ENCODE results near the gene NUCB1. TPM values are rescaled to one million over a fixed set of nuclear protein-coding genes. Genes with fewer than 3 reads are reported as not detected.
A peak's percentile ranks its signal among the peaks of the same experiment; 100 is the strongest.

NUCB1 gene
- total RNA-seq, 1 experiment from 2014 or later: 102 TPM

DNA sequence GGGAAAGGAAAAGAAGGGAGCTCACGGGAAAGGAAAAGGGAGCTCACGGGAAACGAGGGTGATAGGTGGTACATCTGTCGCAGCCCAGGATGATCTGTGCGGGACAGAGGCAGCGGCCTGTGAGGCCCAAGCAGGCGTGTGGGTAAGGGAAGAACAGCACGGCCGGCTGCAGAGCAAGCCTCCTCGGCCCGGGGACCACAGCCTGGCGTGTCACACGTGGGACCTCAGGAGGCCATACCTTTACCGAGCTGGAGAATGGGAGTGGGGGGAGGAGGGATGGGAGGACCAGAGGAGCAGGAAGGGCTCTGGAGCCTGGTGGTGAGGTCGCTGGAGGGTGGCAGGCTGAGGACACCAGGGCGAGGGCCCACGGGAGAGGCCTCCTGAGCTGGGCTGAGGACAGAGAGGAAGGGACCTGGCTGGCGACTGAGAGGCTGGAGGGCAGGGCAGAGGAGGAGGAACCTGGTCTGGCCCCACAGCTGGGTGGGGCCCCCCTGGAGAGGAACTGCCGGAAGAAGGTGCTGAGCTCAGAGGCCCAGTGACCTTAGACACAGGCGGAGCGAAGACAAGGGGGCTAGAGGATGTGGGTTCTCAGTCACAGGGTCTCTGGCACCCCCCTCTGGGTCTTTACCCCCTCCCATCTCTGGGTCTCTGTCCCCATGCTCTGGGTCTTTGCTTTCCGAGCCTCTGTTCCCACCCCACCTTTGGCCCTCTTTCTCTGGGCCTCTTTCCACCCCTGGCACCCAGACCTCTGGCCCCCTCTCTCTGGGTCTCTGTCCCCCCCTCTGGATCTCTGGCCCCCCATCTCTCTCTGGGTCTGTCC lies 62.1 kb downstream of the NUCB1 start:
- POLR2A ChIA-PET: interaction anchor here (0.6 kb wide), 2 partner anchors 10 to 222 kb away, joined by 9 to 12 read pairs; no protein-coding TSS in a partner anchor
- in situ Hi-C loops (cut with HindIII; ENCODE audit: low pct_unique_long_range_greater_than_20kb, low sequenced_read_pairs) (no loop called here), intact Hi-C loops (cut with micrococcal nuclease; ENCODE audit: unreplicated experiment) (no loop called here)
- Histone ChIP-seq H3K4me3 (ENCODE audit: low read depth in 2 of 2, low read length in 2 of 2) (no peak overlapping the region), H3K27ac (ENCODE audit: low read length) (peak overlapping the region; percentile 88), H3K36me3 (ENCODE audit: control insufficient read depth, insufficient read depth, low read length) (peaks cover 2% of the 10 kb centered on the region), H3K27me3 (ENCODE audit: control insufficient read depth, insufficient read depth, low read length) (no peaks in the 10 kb centered on the region), H3K4me1 (ENCODE audit: control insufficient read depth, insufficient read depth, low read length) (peaks cover 35% of the 10 kb centered on the region), H3K9me3 (ENCODE audit: control insufficient read depth, insufficient read depth, low read depth, low read length) (no peaks in the 10 kb centered on the region)
- DNase-seq (ENCODE audit: low read depth, low spot score): no peak
- BruUV-seq (replicated peaks): no TSS peak
- CTCF ChIA-PET: interaction anchor here (0.8 kb wide), 1 partner anchor 8 kb away, joined by 3 read pairs; no protein-coding TSS in a partner anchor
- TF ChIP-seq REST (IDR thresholded peaks at IDR 0.05; ENCODE audit: insufficient read depth in 1 of 2, low read depth in 2 of 2, low read length in 1 of 2) (no peak), TCF7L2 (IDR thresholded peaks at IDR 0.05; ENCODE audit: low read depth, low read length) (no peak), POLR2AphosphoS5 (IDR thresholded peaks at IDR 0.05; ENCODE audit: low read depth, low read length) (peak; percentile 51; the same call in 1 of the 2 replicates)
- ATAC-seq: peak; percentile 62

DNA sequence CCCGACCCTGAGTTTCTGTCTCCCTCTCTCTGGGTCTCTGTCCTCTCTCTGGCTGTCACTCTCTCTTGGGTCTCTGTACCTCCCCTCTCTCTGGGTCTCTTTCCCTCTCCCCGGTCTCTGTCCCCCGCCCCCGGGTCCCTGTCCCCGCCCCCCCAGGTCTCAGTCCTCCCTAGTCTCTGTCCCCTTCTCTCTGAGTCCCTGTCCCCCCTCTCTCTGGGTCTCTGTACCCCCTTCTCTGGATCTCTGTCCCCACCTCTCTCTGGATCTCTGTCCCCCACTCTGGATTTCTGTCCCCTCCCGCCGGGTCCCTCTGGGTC lies 62.7 kb downstream of the NUCB1 start:
- Histone ChIP-seq H3K9me3 (ENCODE audit: control insufficient read depth, insufficient read depth, low read depth, low read length) (no peaks in the 10 kb centered on the region), H3K27me3 (ENCODE audit: control insufficient read depth, insufficient read depth, low read length) (no peaks in the 10 kb centered on the region), H3K36me3 (ENCODE audit: control insufficient read depth, insufficient read depth, low read length) (peaks cover 2% of the 10 kb centered on the region), H3K4me3 (ENCODE audit: low read depth in 2 of 2, low read length in 2 of 2) (no peak overlapping the region), H3K27ac (ENCODE audit: low read length) (peak overlapping the region; percentile 88), H3K4me1 (ENCODE audit: control insufficient read depth, insufficient read depth, low read length) (peaks cover 38% of the 10 kb centered on the region)
- TF ChIP-seq POLR2AphosphoS5 (IDR thresholded peaks at IDR 0.05; ENCODE audit: low read depth, low read length) (no peak), TCF7L2 (IDR thresholded peaks at IDR 0.05; ENCODE audit: low read depth, low read length) (no peak), SIN3A (IDR thresholded peaks at IDR 0.05; ENCODE audit: borderline replicate concordance, insufficient read depth, low read depth, low read length) (no peak), REST (IDR thresholded peaks at IDR 0.05; ENCODE audit: insufficient read depth in 1 of 2, low read depth in 2 of 2, low read length in 1 of 2) (no peak)
- TF ChIP-seq, protein P1, sequence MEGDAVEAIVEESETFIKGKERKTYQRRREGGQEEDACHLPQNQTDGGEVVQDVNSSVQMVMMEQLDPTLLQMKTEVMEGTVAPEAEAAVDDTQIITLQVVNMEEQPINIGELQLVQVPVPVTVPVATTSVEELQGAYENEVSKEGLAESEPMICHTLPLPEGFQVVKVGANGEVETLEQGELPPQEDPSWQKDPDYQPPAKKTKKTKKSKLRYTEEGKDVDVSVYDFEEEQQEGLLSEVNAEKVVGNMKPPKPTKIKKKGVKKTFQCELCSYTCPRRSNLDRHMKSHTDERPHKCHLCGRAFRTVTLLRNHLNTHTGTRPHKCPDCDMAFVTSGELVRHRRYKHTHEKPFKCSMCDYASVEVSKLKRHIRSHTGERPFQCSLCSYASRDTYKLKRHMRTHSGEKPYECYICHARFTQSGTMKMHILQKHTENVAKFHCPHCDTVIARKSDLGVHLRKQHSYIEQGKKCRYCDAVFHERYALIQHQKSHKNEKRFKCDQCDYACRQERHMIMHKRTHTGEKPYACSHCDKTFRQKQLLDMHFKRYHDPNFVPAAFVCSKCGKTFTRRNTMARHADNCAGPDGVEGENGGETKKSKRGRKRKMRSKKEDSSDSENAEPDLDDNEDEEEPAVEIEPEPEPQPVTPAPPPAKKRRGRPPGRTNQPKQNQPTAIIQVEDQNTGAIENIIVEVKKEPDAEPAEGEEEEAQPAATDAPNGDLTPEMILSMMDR (IDR thresholded peaks at IDR 0.05): no peak
- ATAC-seq (no peak), DNase-seq (ENCODE audit: low read depth, low spot score) (no peak)
- BruUV-seq (replicated peaks): no TSS peak
- CTCF ChIA-PET: no interaction called here
- POLR2A ChIA-PET: no interaction called here
- intact Hi-C loops (cut with micrococcal nuclease; ENCODE audit: unreplicated experiment) (no loop called here), in situ Hi-C loops (cut with HindIII; ENCODE audit: low pct_unique_long_range_greater_than_20kb, low sequenced_read_pairs) (no loop called here)

Data from Panc1 (cell line).